GM23338 (cell line): ENCODE results near the gene CDH23. TPM values are rescaled to one million over a fixed set of nuclear protein-coding genes. Genes with fewer than 3 reads are reported as not detected.

Experiments
- ATAC-seq: fragments of 200-7000 bp; cut with Tn5 transposase; 3 replicates; pipeline ENCODE4 v1.9.1; 2020
- DNase-seq: peaks from one replicate; pipeline ENCODE4 v3.0.0-alpha.2; 2015; ENCODE audit warnings: low spot score
- H2AFZ ChIP-seq: fragments of 200-600 bp; sonication (generic); 2 replicates; pipeline ENCODE4 v1.8.0; 2016; ENCODE audit warnings: antibody characterized with exemption, mild to moderate bottlenecking, moderate library complexity
- H3F3A ChIP-seq: fragments of 200-600 bp; sonication (generic); replicated peaks from 2 replicates; pipeline ENCODE4 v1.8.0; 2017; ENCODE audit warnings: antibody characterized with exemption, mixed run types, low read depth
- H3K27ac ChIP-seq: fragments of 200-600 bp; sonication (generic); 2 replicates; pipeline ENCODE4 v1.6.1; 2016; ENCODE audit warnings: low read depth
- H3K27me3 ChIP-seq: fragments of 200-600 bp; sonication (generic); 2 replicates; pipeline ENCODE4 v1.8.0; 2016; ENCODE audit warnings: mild to moderate bottlenecking, mixed run types, moderate library complexity; ENCODE audit not compliant: insufficient read depth
- H3K36me3 ChIP-seq: fragments of 200-600 bp; sonication (generic); 2 replicates; pipeline ENCODE4 v1.8.0; 2016; ENCODE audit warnings: mild to moderate bottlenecking; ENCODE audit not compliant: insufficient read depth
- H3K4me1 ChIP-seq: fragments of 200-600 bp; sonication (generic); 2 replicates; pipeline ENCODE4 v1.8.0; 2016; ENCODE audit warnings: mild to moderate bottlenecking, moderate library complexity; ENCODE audit not compliant: insufficient read depth
- H3K4me2 ChIP-seq: fragments of 200-600 bp; sonication (generic); 2 replicates; pipeline ENCODE4 v1.7.1; 2017; ENCODE audit warnings: mixed run types
- H3K4me3 ChIP-seq: fragments of 200-600 bp; sonication (generic); 2 replicates; pipeline ENCODE4 v1.6.1; 2016; ENCODE audit warnings: mixed run types
- H3K79me2 ChIP-seq: fragments of 200-600 bp; sonication (generic); replicated peaks from 2 replicates; pipeline ENCODE4 v1.8.0; 2017; ENCODE audit warnings: mild to moderate bottlenecking; ENCODE audit not compliant: insufficient read depth
- H3K9me2 ChIP-seq: fragments of 200-600 bp; sonication (generic); 2 replicates; pipeline ENCODE4 v1.8.0; 2017; ENCODE audit not compliant: insufficient read depth
- H4K20me1 ChIP-seq: fragments of 200-600 bp; sonication (generic); replicated peaks from 2 replicates; pipeline ENCODE4 v1.8.0; 2017; ENCODE audit warnings: mild to moderate bottlenecking; ENCODE audit not compliant: insufficient read depth
- H3K27ac Mint-ChIP-seq: 2 replicates; pipeline ENCODE4 v1.8.0; 2020; ENCODE audit warnings: inconsistent platforms, mild to moderate bottlenecking, moderate library complexity, mixed read lengths
- H3K27me3 Mint-ChIP-seq: 3 replicates; pipeline ENCODE4 v1.8.0; 2022; ENCODE audit warnings: low read depth, mild to moderate bottlenecking, moderate library complexity, mixed read lengths, inconsistent platforms; ENCODE audit not compliant: insufficient read depth, poor library complexity
- H3K36me3 Mint-ChIP-seq: 3 replicates; pipeline ENCODE4 v1.8.0; 2021; ENCODE audit warnings: low read depth, mild to moderate bottlenecking, inconsistent platforms, moderate library complexity, mixed read lengths
- H3K4me1 Mint-ChIP-seq: 3 replicates; pipeline ENCODE4 v1.8.0; 2020; ENCODE audit warnings: mild to moderate bottlenecking, inconsistent platforms, mixed read lengths
- H3K4me3 Mint-ChIP-seq: 3 replicates; pipeline ENCODE4 v1.8.0; 2021; ENCODE audit warnings: moderate library complexity, mild to moderate bottlenecking, inconsistent platforms, mixed read lengths
- H3K9me3 Mint-ChIP-seq: 3 replicates; pipeline ENCODE4 v1.8.0; 2020; ENCODE audit warnings: moderate library complexity, mild to moderate bottlenecking, inconsistent platforms, mixed read lengths
- CREB1 ChIP-seq: fragments of 250-450 bp; sonication (Bioruptor Pico); IDR thresholded peaks from 2 replicates; pipeline ENCODE4 v1.5.0; 2020; ENCODE audit warnings: low read depth, mild to moderate bottlenecking, moderate library complexity
- CTCF ChIP-seq, 2 experiments: fragments of 200-600 bp in 1 of 2; sonication (generic) in 1 of 2; conservative IDR thresholded peaks; 2 replicates each; pipeline versions ENCODE4 v1.5.1 to v1.6.1; 2016 to 2017; ENCODE audit warnings: antibody characterized with exemption in 2 of 2, low read depth in 2 of 2, mild to moderate bottlenecking in 2 of 2, moderate library complexity in 1 of 2
- EZH2 ChIP-seq: fragments of 200-600 bp; sonication (generic); IDR thresholded peaks from one replicate; pipeline ENCODE4 v1.8.0; 2017; ENCODE audit warnings: antibody characterized with exemption, mild to moderate bottlenecking, low read depth; ENCODE audit not compliant: unreplicated experiment
- EZH2phosphoT487 ChIP-seq: fragments of 200-600 bp; sonication (generic); IDR thresholded peaks from one replicate; pipeline ENCODE4 v1.8.1; 2018; ENCODE audit warnings: antibody characterized with exemption; ENCODE audit not compliant: unreplicated experiment
- JUNB ChIP-seq: IDR thresholded peaks from one replicate; pipeline ENCODE4 v1.6.1; 2016; ENCODE audit warnings: antibody characterized with exemption; ENCODE audit not compliant: unreplicated experiment
- NANOG ChIP-seq: IDR thresholded peaks from 2 replicates; pipeline ENCODE4 v1.6.1; 2016; ENCODE audit warnings: antibody characterized with exemption, borderline replicate concordance
- POLR2AphosphoS5 ChIP-seq: IDR thresholded peaks from 2 replicates; pipeline ENCODE4 v1.6.1; 2016; ENCODE audit warnings: antibody characterized with exemption, low read depth
- STAT1 ChIP-seq: IDR thresholded peaks from one replicate; pipeline ENCODE4 v1.6.1; 2016; ENCODE audit warnings: antibody characterized with exemption; ENCODE audit not compliant: unreplicated experiment
- ZNF114 ChIP-seq: fragments of 250-450 bp; sonication (Bioruptor Pico); IDR thresholded peaks from 2 replicates; pipeline ENCODE4 v1.5.0; 2020; ENCODE audit warnings: mild to moderate bottlenecking, moderate library complexity
- ZNF331 ChIP-seq: fragments of 250-450 bp; sonication (Bioruptor Pico); IDR thresholded peaks from 2 replicates; pipeline ENCODE4 v1.5.0; 2020; ENCODE audit warnings: low read depth, mild to moderate bottlenecking, moderate library complexity
- polyA plus RNA-seq: library from polyadenylated mRNA; unstranded; fragments of >200 nt; fragmentation: Nextera tagmentation; extraction: Ambion mirVana; gene quantifications from 2 replicates; pipeline ENCODE4 v1.2.1, GENCODE V29; 2016
- total RNA-seq: library from RNA; depleted of rRNA; stranded (reverse); fragments of >200 nt; shearing (Covaris generic); gene quantifications from 2 replicates; pipeline ENCODE4 v1.2.3, GENCODE V29; 2014
- TF ChIP-seq, protein P1 (sequence below): IDR thresholded peaks from one replicate; pipeline ENCODE4 v1.6.1; 2018; ENCODE audit warnings: antibody characterized with exemption; ENCODE audit not compliant: unreplicated experiment
- TF ChIP-seq, protein P2 (sequence below): IDR thresholded peaks from 2 replicates; pipeline ENCODE4 v1.6.1; 2016; ENCODE audit warnings: antibody characterized with exemption

Gene CDH23
- total and polyA plus RNA-seq, 2 experiments from 2014 or later = 0.95 to 4.3 TPM

GRCh38 chr10:71480662-71481061 is 83.9 kb downstream of the CDH23 start (continued):
- TF ChIP-seq, protein P1, sequence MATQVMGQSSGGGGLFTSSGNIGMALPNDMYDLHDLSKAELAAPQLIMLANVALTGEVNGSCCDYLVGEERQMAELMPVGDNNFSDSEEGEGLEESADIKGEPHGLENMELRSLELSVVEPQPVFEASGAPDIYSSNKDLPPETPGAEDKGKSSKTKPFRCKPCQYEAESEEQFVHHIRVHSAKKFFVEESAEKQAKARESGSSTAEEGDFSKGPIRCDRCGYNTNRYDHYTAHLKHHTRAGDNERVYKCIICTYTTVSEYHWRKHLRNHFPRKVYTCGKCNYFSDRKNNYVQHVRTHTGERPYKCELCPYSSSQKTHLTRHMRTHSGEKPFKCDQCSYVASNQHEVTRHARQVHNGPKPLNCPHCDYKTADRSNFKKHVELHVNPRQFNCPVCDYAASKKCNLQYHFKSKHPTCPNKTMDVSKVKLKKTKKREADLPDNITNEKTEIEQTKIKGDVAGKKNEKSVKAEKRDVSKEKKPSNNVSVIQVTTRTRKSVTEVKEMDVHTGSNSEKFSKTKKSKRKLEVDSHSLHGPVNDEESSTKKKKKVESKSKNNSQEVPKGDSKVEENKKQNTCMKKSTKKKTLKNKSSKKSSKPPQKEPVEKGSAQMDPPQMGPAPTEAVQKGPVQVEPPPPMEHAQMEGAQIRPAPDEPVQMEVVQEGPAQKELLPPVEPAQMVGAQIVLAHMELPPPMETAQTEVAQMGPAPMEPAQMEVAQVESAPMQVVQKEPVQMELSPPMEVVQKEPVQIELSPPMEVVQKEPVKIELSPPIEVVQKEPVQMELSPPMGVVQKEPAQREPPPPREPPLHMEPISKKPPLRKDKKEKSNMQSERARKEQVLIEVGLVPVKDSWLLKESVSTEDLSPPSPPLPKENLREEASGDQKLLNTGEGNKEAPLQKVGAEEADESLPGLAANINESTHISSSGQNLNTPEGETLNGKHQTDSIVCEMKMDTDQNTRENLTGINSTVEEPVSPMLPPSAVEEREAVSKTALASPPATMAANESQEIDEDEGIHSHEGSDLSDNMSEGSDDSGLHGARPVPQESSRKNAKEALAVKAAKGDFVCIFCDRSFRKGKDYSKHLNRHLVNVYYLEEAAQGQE = no peak
- TF ChIP-seq NANOG (no peak), ZNF331 (no peak), EZH2 (no peak), EZH2phosphoT487 (no peak)

GRCh38 chr10:71481746-71482410 is 85.2 kb downstream of the CDH23 start:
- no peaks in the 10 kb centered on the region for H3F3A ChIP-seq
- no peak overlapping the region for H3K27ac ChIP-seq
- no peak overlapping the region for H2AFZ ChIP-seq
- no peak overlapping the region for H3K4me3 ChIP-seq
- DNase-seq (no peak), ATAC-seq (no peak)
- Mint-ChIP-seq H3K4me3 (no peak overlapping the region), H3K36me3 (no peaks in the 10 kb centered on the region), H3K27me3 (peaks cover 15% of the 10 kb centered on the region), H3K4me1 (peaks cover 4% of the 10 kb centered on the region), H3K27ac (no peak overlapping the region), H3K9me3 (no peaks in the 10 kb centered on the region)
- no peak overlapping the region for H3K4me2 ChIP-seq
- no peaks in the 10 kb centered on the region for H3K79me2 ChIP-seq
- H4K20me1 ChIP-seq = no peaks in the 10 kb centered on the region
- no peaks in the 10 kb centered on the region for H3K36me3 ChIP-seq
- no peaks in the 10 kb centered on the region for H3K9me2 ChIP-seq
- TF ChIP-seq JUNB (no peak), ZNF114 (CRISPR knock-in tag) (no peak), CTCF (conservative IDR thresholded peaks at IDR 0.05; ENCODE audit: low read depth in 2 of 2) (no peak), ZNF331 (no peak), STAT1 (no peak), POLR2AphosphoS5 (no peak), NANOG (no peak), EZH2 (no peak), CREB1 (no peak)
- TF ChIP-seq, protein P1 = no peak
- TF ChIP-seq, protein P2, sequence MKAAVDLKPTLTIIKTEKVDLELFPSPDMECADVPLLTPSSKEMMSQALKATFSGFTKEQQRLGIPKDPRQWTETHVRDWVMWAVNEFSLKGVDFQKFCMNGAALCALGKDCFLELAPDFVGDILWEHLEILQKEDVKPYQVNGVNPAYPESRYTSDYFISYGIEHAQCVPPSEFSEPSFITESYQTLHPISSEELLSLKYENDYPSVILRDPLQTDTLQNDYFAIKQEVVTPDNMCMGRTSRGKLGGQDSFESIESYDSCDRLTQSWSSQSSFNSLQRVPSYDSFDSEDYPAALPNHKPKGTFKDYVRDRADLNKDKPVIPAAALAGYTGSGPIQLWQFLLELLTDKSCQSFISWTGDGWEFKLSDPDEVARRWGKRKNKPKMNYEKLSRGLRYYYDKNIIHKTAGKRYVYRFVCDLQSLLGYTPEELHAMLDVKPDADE = no peak
- no peaks in the 10 kb centered on the region for H3K27me3 ChIP-seq
- no peaks in the 10 kb centered on the region for H3K4me1 ChIP-seq
